ENCODE results near the gene PSMB9. TPM values are rescaled to one million over a fixed set of nuclear protein-coding genes. Genes with fewer than 3 reads are reported as not detected.
A peak's percentile ranks its signal among the peaks of the same experiment; 100 is the strongest.

Gene PSMB9
- total and polyA plus RNA-seq, 4 donors = 14.4 to 183 (median 61.9) TPM

- no peak overlapping the region for H3K4me3 ChIP-seq
- no peak for TF ChIP-seq CTCF (IDR thresholded peaks at IDR 0.05; ENCODE audit: control extremely low read depth, extremely low read depth)
- WGBS, 2 donors = 88 to 89% methylated on average over 15 of the region's 15 CpGs
- H3K27ac ChIP-seq (ENCODE audit: low read depth in 1 of 2, low read length in 1 of 2) = no peak overlapping the region
- H3K4me1 ChIP-seq (ENCODE audit: control insufficient read depth in 5 of 5, insufficient read depth in 5 of 5, low read length in 5 of 5) = peaks cover 0 to 13% (median 3%) of the 10 kb centered on the region in 5 donors
- ATAC-seq (ENCODE audit: insufficient read depth, low FRiP score) (no peak), DNase-seq (no peak)
- H3K36me3 ChIP-seq (ENCODE audit: control insufficient read depth in 4 of 4, insufficient read depth in 4 of 4, low read length in 4 of 4) = peaks cover 0 to 20% (median 7%) of the 10 kb centered on the region in 4 donors
- H3K9me3 ChIP-seq (ENCODE audit: control insufficient read depth in 4 of 4, insufficient read depth in 3 of 4, low read length in 3 of 4) = no peaks in the 10 kb centered on the region
- H3K9ac ChIP-seq (ENCODE audit: insufficient read depth in 1 of 2, low read length in 2 of 2) = no peak overlapping the region
- no peaks in the 10 kb centered on the region for H3K27me3 ChIP-seq (ENCODE audit: control insufficient read depth in 3 of 3, insufficient read depth in 3 of 3, low read length in 2 of 3)
These were observed 14.6 kb upstream of the PSMB9 start for GRCh38 chr6:32839356-32839755.

- peaks cover 0 to 13% (median 3%) of the 10 kb centered on the region in 5 donors for H3K4me1 ChIP-seq (ENCODE audit: control insufficient read depth in 5 of 5, insufficient read depth in 5 of 5, low read length in 5 of 5)
- no peaks in the 10 kb centered on the region for H3K27me3 ChIP-seq (ENCODE audit: control insufficient read depth in 3 of 3, insufficient read depth in 3 of 3, low read length in 2 of 3)
- H3K36me3 ChIP-seq (ENCODE audit: control insufficient read depth in 4 of 4, insufficient read depth in 4 of 4, low read length in 4 of 4) = peaks cover 0 to 16% (median 5%) of the 10 kb centered on the region in 4 donors
- 63 to 78% methylated on average over 9 of the region's 9 CpGs for WGBS, 2 donors
- H3K9ac ChIP-seq (ENCODE audit: insufficient read depth in 1 of 2, low read length in 2 of 2) = no peak overlapping the region
- DNase-seq = no peak
- no peak for TF ChIP-seq CTCF (IDR thresholded peaks at IDR 0.05; ENCODE audit: control extremely low read depth, extremely low read depth)
- ATAC-seq (ENCODE audit: insufficient read depth, low FRiP score) = no peak
- no peak overlapping the region for H3K4me3 ChIP-seq
- H3K27ac ChIP-seq (ENCODE audit: low read depth in 1 of 2, low read length in 1 of 2) = no peak overlapping the region
- H3K9me3 ChIP-seq (ENCODE audit: control insufficient read depth in 4 of 4, insufficient read depth in 3 of 4, low read length in 3 of 4) = no peaks in the 10 kb centered on the region
These were observed 13.3 kb upstream of the PSMB9 start for GRCh38 chr6:32840604-32841246.

GRCh38 chr6:32842021-32842650 is 11.9 kb upstream of the PSMB9 start:
- H3K36me3 ChIP-seq (ENCODE audit: control insufficient read depth in 4 of 4, insufficient read depth in 4 of 4, low read length in 4 of 4) = peaks cover 0 to 25% (median 5%) of the 10 kb centered on the region in 4 donors
- DNase-seq (no peak), ATAC-seq (ENCODE audit: insufficient read depth, low FRiP score) (no peak)
- H3K9ac ChIP-seq (ENCODE audit: insufficient read depth in 1 of 2, low read length in 2 of 2) = no peak overlapping the region
- no peak for TF ChIP-seq CTCF (IDR thresholded peaks at IDR 0.05; ENCODE audit: control extremely low read depth, extremely low read depth)
- peaks cover 0 to 13% (median 5%) of the 10 kb centered on the region in 5 donors for H3K4me1 ChIP-seq (ENCODE audit: control insufficient read depth in 5 of 5, insufficient read depth in 5 of 5, low read length in 5 of 5)
- peak overlapping the region in 1 of 2 donors; percentile 23 for H3K27ac ChIP-seq (ENCODE audit: low read depth in 1 of 2, low read length in 1 of 2)
- no peaks in the 10 kb centered on the region for H3K27me3 ChIP-seq (ENCODE audit: control insufficient read depth in 3 of 3, insufficient read depth in 3 of 3, low read length in 2 of 3)
- 82 to 95% methylated on average over 6 of the region's 6 CpGs for WGBS, 2 donors
- no peak overlapping the region for H3K4me3 ChIP-seq
- no peaks in the 10 kb centered on the region for H3K9me3 ChIP-seq (ENCODE audit: control insufficient read depth in 4 of 4, insufficient read depth in 3 of 4, low read length in 3 of 4)

All from lung (tissue), 12 donors.